Retinal pigment epithelial cell (primary cell): ENCODE measurements around the gene LMTK2.
A peak's percentile ranks its signal among the peaks of the same experiment; 100 is the strongest.

ENCODE experiments used
- DNase-seq: peaks from one replicate; pipeline ENCODE4 v3.0.0-alpha.2; 2010; ENCODE audit warnings: low read depth
- H3K4me3 ChIP-seq: 2 replicates; pipeline ENCODE4 v1.5.1; 2011; ENCODE audit warnings: mild to moderate bottlenecking, low read length, control low read depth, moderate library complexity
- CTCF ChIP-seq: conservative IDR thresholded peaks from 2 replicates; pipeline ENCODE4 v1.5.1; 2011; ENCODE audit warnings: low read depth, low read length, control low read depth, inconsistent platforms

The LMTK2 gene

GRCh38 chr7:98175260-98175940 is 68.7 kb downstream of the LMTK2 start:
- H3K4me3 ChIP-seq, result no peak overlapping the region
- no peak for DNase-seq
- no peak for TF ChIP-seq CTCF

- TF ChIP-seq CTCF, result no peak
- no peak overlapping the region for H3K4me3 ChIP-seq
- DNase-seq, result peak; percentile 7
Observed at GRCh38 chr7:98177553-98177952, 70.9 kb downstream of the LMTK2 start.

- no peak for DNase-seq
- TF ChIP-seq CTCF, result no peak
- H3K4me3 ChIP-seq, result no peak overlapping the region
Observed at GRCh38 chr7:98178321-98178720, 71.7 kb downstream of the LMTK2 start.

GRCh38 chr7:98178762-98179490 is 72.3 kb downstream of the LMTK2 start:
- H3K4me3 ChIP-seq, result no peak overlapping the region
- no peak for TF ChIP-seq CTCF
- no peak for DNase-seq

GRCh38 chr7:98180751-98181150 is 74.1 kb downstream of the LMTK2 start:
- no peak overlapping the region for H3K4me3 ChIP-seq
- no peak for TF ChIP-seq CTCF
- DNase-seq, result no peak

GRCh38 chr7:98185101-98185500 is 78.4 kb downstream of the LMTK2 start:
- no peak for DNase-seq

More at GRCh38 chr7:98185101-98185500, 78.4 kb downstream of the LMTK2 start:
- TF ChIP-seq CTCF, result no peak
- no peak overlapping the region for H3K4me3 ChIP-seq
